ENCODE results near the gene MAP3K4. TPM values are rescaled to one million over a fixed set of nuclear protein-coding genes. Genes with fewer than 3 reads are reported as not detected.

MAP3K4 gene
- total RNA-seq, 2 donors from 2014 or later = 32.1 to 42.2 TPM

DNA sequence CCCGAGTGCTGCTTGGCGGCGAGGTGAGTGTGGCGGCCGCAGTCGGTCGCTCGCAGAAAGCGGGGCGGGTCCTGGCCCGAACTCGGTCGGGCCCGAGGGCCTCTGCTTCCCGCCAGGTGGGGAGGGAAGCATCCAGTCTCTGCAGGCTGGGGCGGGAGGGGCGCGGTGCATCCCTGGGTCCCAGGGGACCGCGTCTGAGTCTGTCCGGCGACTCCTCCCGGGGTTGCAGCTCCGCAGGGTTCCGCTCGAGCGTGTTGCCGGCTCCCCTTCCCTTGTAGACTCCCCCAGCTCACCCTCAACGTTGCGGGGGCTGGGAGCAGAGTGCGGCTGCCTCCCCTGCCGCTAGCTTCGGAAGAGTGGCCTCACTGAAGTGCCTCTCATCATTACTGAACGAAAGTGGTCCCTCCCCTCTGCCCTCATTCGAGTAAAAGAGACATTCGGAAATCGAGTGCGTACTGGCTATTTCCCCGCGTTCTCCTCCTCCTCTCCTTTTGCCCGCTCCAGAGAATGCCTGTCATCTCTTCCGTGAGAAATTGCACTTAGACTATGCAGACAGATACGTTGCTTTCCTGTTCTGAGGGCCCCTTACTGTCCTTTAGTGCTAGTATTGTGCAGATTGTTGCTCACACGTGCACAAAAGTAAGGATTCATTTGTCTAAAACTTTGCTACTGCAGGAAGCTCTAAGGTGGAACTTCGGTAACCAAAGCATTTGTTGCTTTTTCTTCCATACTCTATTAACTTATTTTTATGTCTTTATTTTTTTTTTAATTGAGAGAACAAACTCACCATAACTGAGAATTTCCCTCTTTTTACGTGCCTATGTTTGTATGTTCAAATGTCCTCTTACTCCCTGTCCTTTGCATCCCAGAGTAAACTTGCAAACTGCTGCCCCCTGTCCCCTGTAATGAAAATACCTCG, 751 bp downstream of the MAP3K4 start:
- intact Hi-C loops (cut with DNase I) = loop anchor here (10.0 kb wide), 1 partner anchor 282 kb away; the partner anchor contains the start of gene AGPAT4
- Histone ChIP-seq H3K9ac (ENCODE audit: low read depth in 2 of 2, low read length in 2 of 2) (peak overlapping the region; percentile 68 to 87), H3K4me1 (no peaks in the 10 kb centered on the region), H3K36me3 (no peaks in the 10 kb centered on the region), H3K9me3 (no peaks in the 10 kb centered on the region), H3K27ac (peak overlapping the region; percentile 89), H3K27me3 (no peaks in the 10 kb centered on the region), H3K4me3 (peak overlapping the region; percentile 97)
- DNase-seq = peak; percentile 75
- TF ChIP-seq, protein P1, sequence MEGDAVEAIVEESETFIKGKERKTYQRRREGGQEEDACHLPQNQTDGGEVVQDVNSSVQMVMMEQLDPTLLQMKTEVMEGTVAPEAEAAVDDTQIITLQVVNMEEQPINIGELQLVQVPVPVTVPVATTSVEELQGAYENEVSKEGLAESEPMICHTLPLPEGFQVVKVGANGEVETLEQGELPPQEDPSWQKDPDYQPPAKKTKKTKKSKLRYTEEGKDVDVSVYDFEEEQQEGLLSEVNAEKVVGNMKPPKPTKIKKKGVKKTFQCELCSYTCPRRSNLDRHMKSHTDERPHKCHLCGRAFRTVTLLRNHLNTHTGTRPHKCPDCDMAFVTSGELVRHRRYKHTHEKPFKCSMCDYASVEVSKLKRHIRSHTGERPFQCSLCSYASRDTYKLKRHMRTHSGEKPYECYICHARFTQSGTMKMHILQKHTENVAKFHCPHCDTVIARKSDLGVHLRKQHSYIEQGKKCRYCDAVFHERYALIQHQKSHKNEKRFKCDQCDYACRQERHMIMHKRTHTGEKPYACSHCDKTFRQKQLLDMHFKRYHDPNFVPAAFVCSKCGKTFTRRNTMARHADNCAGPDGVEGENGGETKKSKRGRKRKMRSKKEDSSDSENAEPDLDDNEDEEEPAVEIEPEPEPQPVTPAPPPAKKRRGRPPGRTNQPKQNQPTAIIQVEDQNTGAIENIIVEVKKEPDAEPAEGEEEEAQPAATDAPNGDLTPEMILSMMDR (IDR thresholded peaks at IDR 0.05) = peak; percentile 52

DNA sequence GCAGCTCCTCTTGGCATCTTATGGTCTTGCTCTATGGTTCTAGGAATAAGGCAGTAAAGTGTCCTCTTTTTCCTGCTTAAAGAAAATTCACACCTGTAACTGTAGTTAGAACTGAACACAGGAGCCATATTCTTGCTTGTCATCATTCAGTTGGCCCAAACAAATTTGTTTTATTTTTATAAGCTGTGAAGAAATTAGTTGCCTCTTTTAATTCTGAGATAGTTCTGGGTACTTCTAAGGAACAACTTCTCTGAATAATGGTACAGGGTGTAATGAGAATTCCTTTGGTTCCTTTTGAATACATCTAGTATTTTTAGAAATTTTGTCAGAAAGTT, 1.4 kb downstream of the MAP3K4 start:
- DNase-seq = no peak
- Histone ChIP-seq H3K4me3 (peak overlapping the region; percentile 97), H3K27ac (no peak overlapping the region), H3K9me3 (no peaks in the 10 kb centered on the region), H3K36me3 (no peaks in the 10 kb centered on the region), H3K9ac (ENCODE audit: low read depth in 2 of 2, low read length in 2 of 2) (peak overlapping the region in 1 of 2 donors; percentile 5), H3K27me3 (no peaks in the 10 kb centered on the region), H3K4me1 (no peaks in the 10 kb centered on the region)
- intact Hi-C loops (cut with DNase I) = loop anchor here (10.0 kb wide), 1 partner anchor 282 kb away; the partner anchor contains the start of gene AGPAT4
- TF ChIP-seq, protein P1 (IDR thresholded peaks at IDR 0.05) = peak; percentile 6

GRCh38 chr6:160995271-160995670, 3.7 kb downstream of the MAP3K4 start:
- TF ChIP-seq, protein P1 (IDR thresholded peaks at IDR 0.05) = no peak
- Histone ChIP-seq H3K4me1 (no peaks in the 10 kb centered on the region), H3K9ac (ENCODE audit: low read depth in 2 of 2, low read length in 2 of 2) (no peak overlapping the region), H3K36me3 (no peaks in the 10 kb centered on the region), H3K27ac (no peak overlapping the region), H3K4me3 (no peak overlapping the region), H3K27me3 (no peaks in the 10 kb centered on the region), H3K9me3 (no peaks in the 10 kb centered on the region)
- intact Hi-C loops (cut with DNase I) = loop anchor here (10.0 kb wide), 1 partner anchor 280 kb away; the partner anchor contains the start of gene AGPAT4
- DNase-seq = no peak

GRCh38 chr6:160996131-160996601, 4.6 kb downstream of the MAP3K4 start:
- Histone ChIP-seq H3K9me3 (no peaks in the 10 kb centered on the region), H3K9ac (ENCODE audit: low read depth in 2 of 2, low read length in 2 of 2) (no peak overlapping the region), H3K36me3 (no peaks in the 10 kb centered on the region), H3K27me3 (no peaks in the 10 kb centered on the region), H3K4me1 (no peaks in the 10 kb centered on the region), H3K4me3 (no peak overlapping the region), H3K27ac (no peak overlapping the region)
- DNase-seq = no peak
- TF ChIP-seq, protein P1 (IDR thresholded peaks at IDR 0.05) = no peak
- intact Hi-C loops (cut with DNase I) = loop anchor here (10.0 kb wide), 1 partner anchor 279 kb away; the partner anchor contains the start of gene AGPAT4

- H3K27me3 ChIP-seq = no peaks in the 10 kb centered on the region
- no peaks in the 10 kb centered on the region for H3K9me3 ChIP-seq
- H3K4me3 ChIP-seq = no peak overlapping the region
- H3K27ac ChIP-seq = no peak overlapping the region
- no peak overlapping the region for H3K9ac ChIP-seq (ENCODE audit: low read depth in 2 of 2, low read length in 2 of 2)
- no peaks in the 10 kb centered on the region for H3K36me3 ChIP-seq
- no peak for DNase-seq
- TF ChIP-seq, protein P1 (IDR thresholded peaks at IDR 0.05) = no peak
- intact Hi-C loops (cut with DNase I) = loop anchor here (10.0 kb wide), 1 partner anchor 277 kb away; the partner anchor contains the start of gene AGPAT4
- no peaks in the 10 kb centered on the region for H3K4me1 ChIP-seq
These were observed 6.6 kb downstream of the MAP3K4 start for GRCh38 chr6:160998217-160998616.

Measured in colonic mucosa (tissue), 4 donors.